ENCODE data around the gene EPS8L1.

Gene EPS8L1

GRCh38 chr19:55131421-55131820 is 55.8 kb downstream of the EPS8L1 start:
- Histone ChIP-seq H3K4me3 (ENCODE audit: low read length, poor library complexity, severe bottlenecking) (no peak overlapping the region), H3K9ac (ENCODE audit: low read depth, low read length, poor library complexity, severe bottlenecking) (no peak overlapping the region), H3K4me1 (ENCODE audit: insufficient read depth, low read length, poor library complexity, severe bottlenecking) (peaks cover 3% of the 10 kb centered on the region), H3K9me3 (ENCODE audit: insufficient read depth, low read depth, low read length) (no peaks in the 10 kb centered on the region), H3K9me2 (replicated peaks; ENCODE audit: low read depth, low read length) (no peaks in the 10 kb centered on the region), H4K20me1 (ENCODE audit: insufficient read depth, low read length, poor library complexity, severe bottlenecking) (no peaks in the 10 kb centered on the region), H3K36me3 (ENCODE audit: insufficient read depth, low read length) (no peaks in the 10 kb centered on the region), H3K79me2 (ENCODE audit: insufficient read depth, low read length) (no peaks in the 10 kb centered on the region), H3K27me3 (ENCODE audit: insufficient read depth, low read length, poor library complexity, severe bottlenecking) (no peaks in the 10 kb centered on the region), H3F3A (ENCODE audit: low read depth) (no peaks in the 10 kb centered on the region), H2AFZ (ENCODE audit: low read length) (no peak overlapping the region), H3K4me2 (ENCODE audit: low read depth, low read length, poor library complexity, severe bottlenecking) (no peak overlapping the region)
- TF ChIP-seq CTCF (conservative IDR thresholded peaks at IDR 0.05; ENCODE audit: low read length) (no peak), EZH2phosphoT487 (IDR thresholded peaks at IDR 0.05; ENCODE audit: borderline replicate concordance) (no peak)

GRCh38 chr19:55132453-55133129 is 56.9 kb downstream of the EPS8L1 start:
- Histone ChIP-seq H3K36me3 (ENCODE audit: insufficient read depth, low read length) (no peaks in the 10 kb centered on the region), H3K4me3 (ENCODE audit: low read length, poor library complexity, severe bottlenecking) (no peak overlapping the region), H3K4me1 (ENCODE audit: insufficient read depth, low read length, poor library complexity, severe bottlenecking) (peaks cover 3% of the 10 kb centered on the region), H4K20me1 (ENCODE audit: insufficient read depth, low read length, poor library complexity, severe bottlenecking) (no peaks in the 10 kb centered on the region), H2AFZ (ENCODE audit: low read length) (no peak overlapping the region), H3K9me3 (ENCODE audit: insufficient read depth, low read depth, low read length) (no peaks in the 10 kb centered on the region), H3F3A (ENCODE audit: low read depth) (no peaks in the 10 kb centered on the region), H3K27me3 (ENCODE audit: insufficient read depth, low read length, poor library complexity, severe bottlenecking) (no peaks in the 10 kb centered on the region), H3K4me2 (ENCODE audit: low read depth, low read length, poor library complexity, severe bottlenecking) (no peak overlapping the region), H3K9me2 (replicated peaks; ENCODE audit: low read depth, low read length) (no peaks in the 10 kb centered on the region), H3K79me2 (ENCODE audit: insufficient read depth, low read length) (no peaks in the 10 kb centered on the region), H3K9ac (ENCODE audit: low read depth, low read length, poor library complexity, severe bottlenecking) (no peak overlapping the region)
- TF ChIP-seq CTCF (conservative IDR thresholded peaks at IDR 0.05; ENCODE audit: low read length): no peak
- no peak for TF ChIP-seq EZH2phosphoT487 (IDR thresholded peaks at IDR 0.05; ENCODE audit: borderline replicate concordance)

GRCh38 chr19:55133639-55134444 is 58.2 kb downstream of the EPS8L1 start:
- TF ChIP-seq CTCF (conservative IDR thresholded peaks at IDR 0.05; ENCODE audit: low read length) (no peak), EZH2phosphoT487 (IDR thresholded peaks at IDR 0.05; ENCODE audit: borderline replicate concordance) (no peak)
- H3K9me2 ChIP-seq (replicated peaks; ENCODE audit: low read depth, low read length): no peaks in the 10 kb centered on the region
- no peak overlapping the region for H3K9ac ChIP-seq (ENCODE audit: low read depth, low read length, poor library complexity, severe bottlenecking)
- H3K36me3 ChIP-seq (ENCODE audit: insufficient read depth, low read length): no peaks in the 10 kb centered on the region
- H3K4me1 ChIP-seq (ENCODE audit: insufficient read depth, low read length, poor library complexity, severe bottlenecking): peaks cover 3% of the 10 kb centered on the region
- no peak overlapping the region for H3K4me3 ChIP-seq (ENCODE audit: low read length, poor library complexity, severe bottlenecking)
- H3K27me3 ChIP-seq (ENCODE audit: insufficient read depth, low read length, poor library complexity, severe bottlenecking): no peaks in the 10 kb centered on the region
- H3F3A ChIP-seq (ENCODE audit: low read depth): no peaks in the 10 kb centered on the region
- no peak overlapping the region for H3K4me2 ChIP-seq (ENCODE audit: low read depth, low read length, poor library complexity, severe bottlenecking)
- no peaks in the 10 kb centered on the region for H3K9me3 ChIP-seq (ENCODE audit: insufficient read depth, low read depth, low read length)
- no peaks in the 10 kb centered on the region for H3K79me2 ChIP-seq (ENCODE audit: insufficient read depth, low read length)
- H4K20me1 ChIP-seq (ENCODE audit: insufficient read depth, low read length, poor library complexity, severe bottlenecking): no peaks in the 10 kb centered on the region
- H2AFZ ChIP-seq (ENCODE audit: low read length): no peak overlapping the region
